ENCODE results near the gene ECT2. TPM values are rescaled to one million over a fixed set of nuclear protein-coding genes. Genes with fewer than 3 reads are reported as not detected.
A peak's percentile ranks its signal among the peaks of the same experiment; 100 is the strongest.

Gene ECT2
- total RNA-seq, 1 experiment from 2014 or later, result 77.4 TPM

GRCh38 chr3:172704001-172704400, 46.5 kb upstream of the ECT2 start:
- Histone ChIP-seq H3K4me2 (ENCODE audit: low read length) (no peak overlapping the region), H3K36me3 (ENCODE audit: low read depth, low read length) (peaks cover 3% of the 10 kb centered on the region; the same call in 1 of the 2 replicates), H3K4me1 (ENCODE audit: insufficient read depth, low read length) (peaks cover 15% of the 10 kb centered on the region), H4K20me1 (ENCODE audit: low read length) (peaks cover 23% of the 10 kb centered on the region), H3F3A (ENCODE audit: low read length, unreplicated experiment) (no peaks in the 10 kb centered on the region), H3K27ac (ENCODE audit: low read length) (no peak overlapping the region), H3K9ac (ENCODE audit: low read length) (no peak overlapping the region), H3K27me3 (ENCODE audit: low read length) (no peaks in the 10 kb centered on the region), H3K4me3 (ENCODE audit: low read length) (no peak overlapping the region), H3K79me2 (ENCODE audit: low read length) (peaks cover 98% of the 10 kb centered on the region), H3K9me2 (replicated peaks; ENCODE audit: low read length) (no peaks in the 10 kb centered on the region), H2AFZ (ENCODE audit: low read length) (no peak overlapping the region), H3K9me3 (ENCODE audit: low read length) (no peaks in the 10 kb centered on the region)
- POLR2A ChIA-PET (ENCODE audit: unreplicated experiment), result interaction anchor here (0.5 to 1.5 kb wide), 3 partner anchors 9 to 46 kb away, joined by 3 to 6 read pairs (median 4); partner anchors contain the start of gene ECT2
- BruUV-seq (replicated peaks), result no TSS peak
- ATAC-seq (no peak), DNase-seq (no peak)
- intact Hi-C loops (cut with micrococcal nuclease), result no loop called here
- CTCF ChIA-PET, result interaction anchor here (0.9 kb wide), 1 partner anchor 47 kb away, joined by 4 read pairs; the partner anchor contains the start of gene ECT2
- TF ChIP-seq EZH2phosphoT487 (IDR thresholded peaks at IDR 0.05; ENCODE audit: borderline replicate concordance, low read length), result no peak

- Histone ChIP-seq H3K4me3 (ENCODE audit: low read length) (no peak overlapping the region), H3K27me3 (ENCODE audit: low read length) (no peaks in the 10 kb centered on the region), H3F3A (ENCODE audit: low read length, unreplicated experiment) (no peaks in the 10 kb centered on the region), H3K9me2 (replicated peaks; ENCODE audit: low read length) (no peaks in the 10 kb centered on the region), H3K79me2 (ENCODE audit: low read length) (peaks cover 98% of the 10 kb centered on the region), H3K9me3 (ENCODE audit: low read length) (no peaks in the 10 kb centered on the region), H3K9ac (ENCODE audit: low read length) (no peak overlapping the region), H4K20me1 (ENCODE audit: low read length) (peaks cover 35% of the 10 kb centered on the region), H3K36me3 (ENCODE audit: low read depth, low read length) (peaks cover 3% of the 10 kb centered on the region; the same call in 1 of the 2 replicates), H3K4me2 (ENCODE audit: low read length) (no peak overlapping the region), H3K27ac (ENCODE audit: low read length) (no peak overlapping the region), H3K4me1 (ENCODE audit: insufficient read depth, low read length) (peaks cover 22% of the 10 kb centered on the region), H2AFZ (ENCODE audit: low read length) (no peak overlapping the region)
- TF ChIP-seq EZH2phosphoT487 (IDR thresholded peaks at IDR 0.05; ENCODE audit: borderline replicate concordance, low read length), result no peak
- TF ChIP-seq CTCF (conservative IDR thresholded peaks at IDR 0.05; ENCODE audit: low read depth, low read length), result no peak
- TF ChIP-seq EZH2 (IDR thresholded peaks at IDR 0.05; ENCODE audit: low read length, unreplicated experiment), result no peak
- POLR2A ChIA-PET (ENCODE audit: unreplicated experiment), result interaction anchor here (0.6 to 1.5 kb wide), 2 partner anchors 24 to 45 kb away, joined by 3 to 6 read pairs; partner anchors contain the start of gene ECT2
- no TSS peak for BruUV-seq (replicated peaks)
- CTCF ChIA-PET, result no interaction called here
- ATAC-seq (no peak), DNase-seq (no peak)
- intact Hi-C loops (cut with micrococcal nuclease), result no loop called here
Observed at GRCh38 chr3:172705170-172705569, 45.4 kb upstream of the ECT2 start.

GRCh38 chr3:172707030-172707429, 43.5 kb upstream of the ECT2 start:
- TF ChIP-seq EZH2 (IDR thresholded peaks at IDR 0.05; ENCODE audit: low read length, unreplicated experiment) (no peak), CTCF (conservative IDR thresholded peaks at IDR 0.05; ENCODE audit: low read depth, low read length) (no peak), EZH2phosphoT487 (IDR thresholded peaks at IDR 0.05; ENCODE audit: borderline replicate concordance, low read length) (no peak)
- ATAC-seq (no peak), DNase-seq (no peak)
- Histone ChIP-seq H3K4me3 (ENCODE audit: low read length) (no peak overlapping the region), H2AFZ (ENCODE audit: low read length) (no peak overlapping the region), H3K9me3 (ENCODE audit: low read length) (no peaks in the 10 kb centered on the region), H3K79me2 (ENCODE audit: low read length) (peaks cover 87% of the 10 kb centered on the region), H3K27me3 (ENCODE audit: low read length) (no peaks in the 10 kb centered on the region), H3F3A (ENCODE audit: low read length, unreplicated experiment) (peaks cover 8% of the 10 kb centered on the region), H3K9me2 (replicated peaks; ENCODE audit: low read length) (no peaks in the 10 kb centered on the region), H3K4me2 (ENCODE audit: low read length) (peak overlapping the region; percentile 14; the same call in 1 of the 2 replicates), H4K20me1 (ENCODE audit: low read length) (peaks cover 38% of the 10 kb centered on the region), H3K27ac (ENCODE audit: low read length) (no peak overlapping the region), H3K9ac (ENCODE audit: low read length) (no peak overlapping the region), H3K4me1 (ENCODE audit: insufficient read depth, low read length) (peaks cover 30% of the 10 kb centered on the region), H3K36me3 (ENCODE audit: low read depth, low read length) (peaks cover 3% of the 10 kb centered on the region; the same call in 1 of the 2 replicates)
- POLR2A ChIA-PET (ENCODE audit: unreplicated experiment), result no interaction called here
- intact Hi-C loops (cut with micrococcal nuclease), result no loop called here
- CTCF ChIA-PET, result no interaction called here
- no TSS peak for BruUV-seq (replicated peaks)

All from PC-3 (cell line).